Measurements from ENCODE around the gene TLN1.

- TF ChIP-seq, protein P1, sequence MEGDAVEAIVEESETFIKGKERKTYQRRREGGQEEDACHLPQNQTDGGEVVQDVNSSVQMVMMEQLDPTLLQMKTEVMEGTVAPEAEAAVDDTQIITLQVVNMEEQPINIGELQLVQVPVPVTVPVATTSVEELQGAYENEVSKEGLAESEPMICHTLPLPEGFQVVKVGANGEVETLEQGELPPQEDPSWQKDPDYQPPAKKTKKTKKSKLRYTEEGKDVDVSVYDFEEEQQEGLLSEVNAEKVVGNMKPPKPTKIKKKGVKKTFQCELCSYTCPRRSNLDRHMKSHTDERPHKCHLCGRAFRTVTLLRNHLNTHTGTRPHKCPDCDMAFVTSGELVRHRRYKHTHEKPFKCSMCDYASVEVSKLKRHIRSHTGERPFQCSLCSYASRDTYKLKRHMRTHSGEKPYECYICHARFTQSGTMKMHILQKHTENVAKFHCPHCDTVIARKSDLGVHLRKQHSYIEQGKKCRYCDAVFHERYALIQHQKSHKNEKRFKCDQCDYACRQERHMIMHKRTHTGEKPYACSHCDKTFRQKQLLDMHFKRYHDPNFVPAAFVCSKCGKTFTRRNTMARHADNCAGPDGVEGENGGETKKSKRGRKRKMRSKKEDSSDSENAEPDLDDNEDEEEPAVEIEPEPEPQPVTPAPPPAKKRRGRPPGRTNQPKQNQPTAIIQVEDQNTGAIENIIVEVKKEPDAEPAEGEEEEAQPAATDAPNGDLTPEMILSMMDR (IDR thresholded peaks at IDR 0.05 in 8 of 11, conservative IDR thresholded peaks at IDR 0.05 in 3 of 11): no peak
- TF ChIP-seq POLR2AphosphoS5 (IDR thresholded peaks at IDR 0.05) (no peak), POLR2A (IDR thresholded peaks at IDR 0.05) (no peak)
Measured at GRCh38 chr9:35666045-35666444, 66.0 kb downstream of the TLN1 start.

Data from spleen (tissue), 7 donors.